ENCODE results near the gene ALDOA. TPM values are rescaled to one million over a fixed set of nuclear protein-coding genes. Genes with fewer than 3 reads are reported as not detected.
"Not testable (repeated sequence)": the region's sequence is repeated elsewhere in the genome, so short reads cannot be mapped to it uniquely, and the experiment has no call there.

Gene ALDOA
- total RNA-seq: 1,715 and 1,718 TPM in 2 replicates

- Mint-ChIP-seq H3K9me3 (no peaks in the 10 kb centered on the region), H3K4me1 (ENCODE audit: low read depth) (peaks cover 25% of the 10 kb centered on the region), H3K27ac (peak within 1 kb of the TSS; percentile 95), H3K27me3 (ENCODE audit: insufficient read depth) (peaks cover 1% of the 10 kb centered on the region), H3K4me3 (peak within 1 kb of the TSS; percentile 99), H3K36me3 (ENCODE audit: low read depth) (peaks cover 36% of the 10 kb centered on the region)
- intact Hi-C loops (cut with micrococcal nuclease): loop anchor here (1.0 to 5.0 kb wide), 13 partner anchors 10 to 593 kb away; partner anchors contain the start of genes ASPHD1, CDIPT, DCTPP1 and FBRS
- peak; percentile 95 for DNase-seq (ENCODE audit: low spot score)
Observed at GRCh38 chr16:30065102-30065942, at the start of gene ALDOA. ALDOA (plus strand) TSS chr16:30065760; CDS start chr16:30066898, 1,138 bp downstream.

DNA sequence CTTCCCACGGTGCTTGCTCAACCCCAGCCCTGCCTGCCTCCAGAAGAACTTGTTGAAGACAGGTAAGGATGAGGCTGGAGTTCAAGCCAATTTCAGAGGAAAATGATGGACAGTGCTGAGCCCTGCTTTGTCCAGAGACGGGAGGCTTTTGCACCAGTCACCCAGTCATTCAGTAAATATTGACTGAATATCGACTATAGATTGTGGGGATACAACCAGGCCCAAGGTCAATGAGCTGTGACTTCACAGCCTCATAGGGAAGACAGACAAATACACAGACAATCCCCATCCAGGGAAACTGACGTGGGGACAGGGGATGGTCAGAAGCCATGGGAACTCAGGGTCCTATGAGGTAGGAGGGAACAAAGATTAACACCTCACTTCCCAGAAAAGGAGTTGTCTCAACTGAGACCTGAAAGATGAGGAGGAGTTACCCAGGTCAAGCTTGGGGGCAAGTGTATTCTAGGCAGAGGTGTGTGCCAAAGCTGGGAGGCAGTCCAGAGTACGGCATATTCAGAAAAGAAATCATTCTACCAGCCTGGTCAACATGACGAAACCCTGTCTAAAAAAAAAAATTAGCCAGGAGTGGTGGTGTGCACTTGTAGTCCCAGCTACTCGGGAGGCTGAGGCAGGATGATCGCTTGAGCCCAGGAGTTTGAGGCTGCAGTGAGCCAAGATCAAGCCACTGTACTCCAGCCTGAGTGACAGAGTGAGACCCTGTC is 48.8 kb upstream of the ALDOA start:
- H3K36me3 Mint-ChIP-seq (ENCODE audit: low read depth): no peaks in the 10 kb centered on the region
- H3K27ac Mint-ChIP-seq: no peak overlapping the region
- no peaks in the 10 kb centered on the region for H3K9me3 Mint-ChIP-seq
- peaks cover 22% of the 10 kb centered on the region for H3K27me3 Mint-ChIP-seq (ENCODE audit: insufficient read depth)
- no peak overlapping the region for H3K4me3 Mint-ChIP-seq
- DNase-seq (ENCODE audit: low spot score): no peak
- intact Hi-C loops (cut with micrococcal nuclease): no loop called here
- peaks cover 22% of the 10 kb centered on the region for H3K4me1 Mint-ChIP-seq (ENCODE audit: low read depth)

DNA sequence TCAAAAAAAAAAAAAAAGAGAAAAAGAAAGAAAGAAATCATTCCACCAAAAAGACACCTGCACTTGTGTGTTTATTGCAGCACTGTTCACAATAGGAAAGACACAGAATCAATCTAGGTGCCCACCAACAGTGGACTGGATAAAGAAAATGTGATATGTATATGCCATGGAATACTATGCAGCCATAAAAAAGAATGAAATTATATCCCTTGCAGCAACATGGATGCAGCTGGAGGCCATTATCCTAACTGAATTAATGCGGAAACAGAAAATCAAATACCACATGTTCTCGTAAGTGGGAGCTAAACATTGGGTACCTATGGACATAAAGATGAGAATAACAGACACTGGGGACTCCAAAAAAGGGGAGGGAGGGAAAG is 48.3 kb upstream of the ALDOA start:
- DNase-seq (ENCODE audit: low spot score): no peak
- no peaks in the 10 kb centered on the region for H3K36me3 Mint-ChIP-seq (ENCODE audit: low read depth)
- H3K27me3 Mint-ChIP-seq (ENCODE audit: insufficient read depth): peaks cover 17% of the 10 kb centered on the region
- H3K4me3 Mint-ChIP-seq: no peak overlapping the region
- intact Hi-C loops (cut with micrococcal nuclease): no loop called here
- H3K9me3 Mint-ChIP-seq: no peaks in the 10 kb centered on the region
- no peak overlapping the region for H3K27ac Mint-ChIP-seq
- H3K4me1 Mint-ChIP-seq (ENCODE audit: low read depth): peaks cover 17% of the 10 kb centered on the region

DNA sequence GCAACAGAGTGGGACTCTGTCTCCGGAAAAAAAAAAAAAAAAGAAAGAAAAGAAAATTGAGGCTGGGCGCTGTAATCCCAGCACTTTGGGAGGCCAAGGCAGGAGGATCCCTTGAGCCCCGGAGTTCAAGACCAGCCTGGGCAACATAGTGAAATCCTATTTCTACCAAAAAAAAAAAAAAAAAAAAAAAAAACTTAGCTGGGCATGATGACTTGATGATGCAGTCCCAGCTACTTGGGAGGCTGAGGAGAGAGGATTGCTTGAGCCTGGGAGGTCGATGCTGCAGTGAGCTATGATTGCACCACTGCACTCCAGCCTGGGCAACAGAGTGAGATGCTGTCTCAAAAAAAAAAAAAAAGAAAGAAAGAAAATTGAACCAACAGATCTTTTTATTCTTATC is 47.6 kb upstream of the ALDOA start:
- Mint-ChIP-seq H3K27me3 (ENCODE audit: insufficient read depth) (peaks cover 12% of the 10 kb centered on the region), H3K4me1 (ENCODE audit: low read depth) (peaks cover 17% of the 10 kb centered on the region)
- H3K36me3 Mint-ChIP-seq (ENCODE audit: low read depth); DNase-seq (ENCODE audit: low spot score); H3K9me3 Mint-ChIP-seq; intact Hi-C loops (cut with micrococcal nuclease); H3K27ac Mint-ChIP-seq; H3K4me3 Mint-ChIP-seq: not testable (repeated sequence)

- Mint-ChIP-seq H3K4me1 (ENCODE audit: low read depth) (peaks cover 17% of the 10 kb centered on the region), H3K27me3 (ENCODE audit: insufficient read depth) (peaks cover 12% of the 10 kb centered on the region), H3K4me3 (no peak overlapping the region), H3K36me3 (ENCODE audit: low read depth) (no peaks in the 10 kb centered on the region), H3K9me3 (no peaks in the 10 kb centered on the region), H3K27ac (peak overlapping the region; percentile 1)
- intact Hi-C loops (cut with micrococcal nuclease): no loop called here
- DNase-seq (ENCODE audit: low spot score): no peak
Observed at GRCh38 chr16:30018731-30019158, 46.8 kb upstream of the ALDOA start.

- H3K9me3 Mint-ChIP-seq: no peaks in the 10 kb centered on the region
- peak within 1 kb of the TSS; percentile 9 for H3K4me3 Mint-ChIP-seq
- peaks cover 25% of the 10 kb centered on the region for H3K27me3 Mint-ChIP-seq (ENCODE audit: insufficient read depth)
- intact Hi-C loops (cut with micrococcal nuclease): loop anchor here (5.0 kb wide), 2 partner anchors 201 to 216 kb away; partner anchors contain the start of genes MAZ and MVP
- H3K4me1 Mint-ChIP-seq (ENCODE audit: low read depth): peaks cover 17% of the 10 kb centered on the region
- no peak within 1 kb of the TSS for H3K27ac Mint-ChIP-seq
- no peak for DNase-seq (ENCODE audit: low spot score)
- H3K36me3 Mint-ChIP-seq (ENCODE audit: low read depth): no peaks in the 10 kb centered on the region
Observed at GRCh38 chr16:30022887-30023286, 42.7 kb upstream of the ALDOA start, which contains the start of gene C16orf92. C16orf92 (plus strand) TSS chr16:30023198; CDS start chr16:30023341, 143 bp downstream.

GRCh38 chr16:30023586-30023985 is 42.0 kb upstream of the ALDOA start:
- H3K9me3 Mint-ChIP-seq: no peaks in the 10 kb centered on the region
- H3K36me3 Mint-ChIP-seq (ENCODE audit: low read depth): no peaks in the 10 kb centered on the region
- H3K4me3 Mint-ChIP-seq: no peak overlapping the region
- no peak overlapping the region for H3K27ac Mint-ChIP-seq
- intact Hi-C loops (cut with micrococcal nuclease): loop anchor here (5.0 kb wide), 2 partner anchors 201 to 216 kb away; partner anchors contain the start of genes MAZ and MVP
- peaks cover 26% of the 10 kb centered on the region for H3K27me3 Mint-ChIP-seq (ENCODE audit: insufficient read depth)
- no peak for DNase-seq (ENCODE audit: low spot score)
- peaks cover 16% of the 10 kb centered on the region for H3K4me1 Mint-ChIP-seq (ENCODE audit: low read depth)

DNA sequence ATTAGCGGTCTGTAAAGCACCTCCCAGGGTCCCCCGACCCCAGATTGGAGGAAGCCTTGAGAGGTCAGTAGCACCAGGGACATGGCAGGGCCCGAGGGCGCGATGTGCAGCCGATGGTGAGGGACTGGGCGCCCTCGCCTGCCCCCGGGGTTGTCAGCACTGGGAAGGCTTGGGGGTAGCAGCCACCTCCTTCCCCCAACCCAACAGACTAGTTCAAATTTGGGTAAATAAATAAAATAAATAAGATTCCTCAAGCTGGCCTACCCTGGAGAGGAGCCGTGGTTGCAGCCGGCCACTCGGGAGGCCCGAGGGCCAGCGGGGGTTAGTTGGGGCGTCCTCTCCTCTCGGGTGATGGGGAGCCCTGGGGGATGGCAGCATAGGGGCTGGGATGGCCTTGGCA is 41.1 kb upstream of the ALDOA start:
- H3K9me3 Mint-ChIP-seq: no peaks in the 10 kb centered on the region
- H3K27ac Mint-ChIP-seq: no peak overlapping the region
- no peaks in the 10 kb centered on the region for H3K36me3 Mint-ChIP-seq (ENCODE audit: low read depth)
- H3K4me1 Mint-ChIP-seq (ENCODE audit: low read depth): peaks cover 13% of the 10 kb centered on the region
- no peak overlapping the region for H3K4me3 Mint-ChIP-seq
- peaks cover 31% of the 10 kb centered on the region for H3K27me3 Mint-ChIP-seq (ENCODE audit: insufficient read depth)
- no peak for DNase-seq (ENCODE audit: low spot score)
- intact Hi-C loops (cut with micrococcal nuclease): loop anchor here (5.0 kb wide), 2 partner anchors 202 to 217 kb away; partner anchors contain the start of genes MAZ and MVP

DNA sequence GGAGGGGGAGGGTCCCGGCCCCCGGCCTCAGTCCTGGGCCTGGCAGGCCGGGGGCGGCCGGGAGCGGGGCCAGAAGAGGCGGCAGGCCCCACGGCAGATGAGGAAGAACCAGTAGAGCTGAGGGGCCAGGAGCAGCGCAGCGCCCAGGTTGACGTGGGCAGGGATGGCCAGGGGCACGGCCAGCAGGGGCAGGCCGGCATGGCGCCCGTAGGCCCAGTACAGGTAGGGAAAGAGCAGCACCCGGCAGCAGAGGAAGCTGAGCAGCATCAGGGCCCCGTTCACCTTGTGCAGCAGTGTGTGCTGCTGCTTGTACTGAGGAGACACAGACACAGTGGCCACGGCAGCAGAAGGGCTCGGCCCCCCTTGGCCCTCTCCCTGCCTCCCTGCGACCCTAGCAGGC is 40.4 kb upstream of the ALDOA start:
- Mint-ChIP-seq H3K9me3 (no peaks in the 10 kb centered on the region), H3K4me1 (ENCODE audit: low read depth) (peaks cover 13% of the 10 kb centered on the region), H3K4me3 (no peak overlapping the region), H3K27me3 (ENCODE audit: insufficient read depth) (peaks cover 38% of the 10 kb centered on the region), H3K27ac (no peak overlapping the region), H3K36me3 (ENCODE audit: low read depth) (no peaks in the 10 kb centered on the region)
- DNase-seq (ENCODE audit: low spot score): no peak
- intact Hi-C loops (cut with micrococcal nuclease): no loop called here

DNA sequence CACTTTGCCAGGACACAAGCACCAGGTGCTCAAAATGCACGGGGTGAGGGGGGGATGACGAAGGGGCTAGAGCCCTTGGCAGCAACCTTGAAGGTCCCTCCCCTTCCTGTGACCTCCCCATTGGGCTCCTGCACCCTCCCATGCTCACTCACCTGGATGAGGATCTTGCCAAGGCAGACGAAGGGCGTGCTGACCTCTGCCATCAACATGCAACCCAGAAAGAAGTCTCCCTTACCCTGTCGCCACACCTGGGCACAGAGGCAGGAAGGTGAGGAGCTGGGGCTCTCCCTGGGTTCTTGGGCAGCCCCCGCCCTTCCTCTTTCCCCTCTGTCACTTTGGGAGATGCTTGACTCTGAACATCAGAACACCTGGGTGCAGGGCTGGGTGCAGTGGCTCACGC is 40.0 kb upstream of the ALDOA start:
- Mint-ChIP-seq H3K4me1 (ENCODE audit: low read depth) (peaks cover 10% of the 10 kb centered on the region), H3K9me3 (no peaks in the 10 kb centered on the region), H3K36me3 (ENCODE audit: low read depth) (no peaks in the 10 kb centered on the region), H3K27ac (no peak overlapping the region), H3K4me3 (no peak overlapping the region), H3K27me3 (ENCODE audit: insufficient read depth) (peaks cover 36% of the 10 kb centered on the region)
- DNase-seq (ENCODE audit: low spot score): no peak
- intact Hi-C loops (cut with micrococcal nuclease): no loop called here

DNA sequence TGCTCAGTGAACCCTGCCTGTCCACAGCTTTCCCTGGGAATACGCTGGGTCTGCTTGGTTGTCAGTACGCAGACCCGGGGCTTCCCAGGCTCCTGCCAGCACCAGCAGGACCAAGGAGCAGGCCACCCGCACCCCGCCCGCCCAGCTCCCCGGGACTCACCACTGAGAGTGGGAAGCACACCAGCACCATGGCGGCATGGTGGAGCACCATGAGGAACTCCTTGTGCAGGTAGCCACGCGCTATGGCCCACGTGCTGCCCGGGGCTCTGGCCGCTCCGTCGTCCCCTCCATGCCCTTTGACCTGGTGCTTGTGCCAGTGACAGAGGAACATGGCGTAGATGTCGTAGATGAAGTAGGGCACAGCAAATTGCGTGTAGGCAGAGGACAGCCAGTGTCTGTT is 39.1 kb upstream of the ALDOA start:
- intact Hi-C loops (cut with micrococcal nuclease): no loop called here

DNA sequence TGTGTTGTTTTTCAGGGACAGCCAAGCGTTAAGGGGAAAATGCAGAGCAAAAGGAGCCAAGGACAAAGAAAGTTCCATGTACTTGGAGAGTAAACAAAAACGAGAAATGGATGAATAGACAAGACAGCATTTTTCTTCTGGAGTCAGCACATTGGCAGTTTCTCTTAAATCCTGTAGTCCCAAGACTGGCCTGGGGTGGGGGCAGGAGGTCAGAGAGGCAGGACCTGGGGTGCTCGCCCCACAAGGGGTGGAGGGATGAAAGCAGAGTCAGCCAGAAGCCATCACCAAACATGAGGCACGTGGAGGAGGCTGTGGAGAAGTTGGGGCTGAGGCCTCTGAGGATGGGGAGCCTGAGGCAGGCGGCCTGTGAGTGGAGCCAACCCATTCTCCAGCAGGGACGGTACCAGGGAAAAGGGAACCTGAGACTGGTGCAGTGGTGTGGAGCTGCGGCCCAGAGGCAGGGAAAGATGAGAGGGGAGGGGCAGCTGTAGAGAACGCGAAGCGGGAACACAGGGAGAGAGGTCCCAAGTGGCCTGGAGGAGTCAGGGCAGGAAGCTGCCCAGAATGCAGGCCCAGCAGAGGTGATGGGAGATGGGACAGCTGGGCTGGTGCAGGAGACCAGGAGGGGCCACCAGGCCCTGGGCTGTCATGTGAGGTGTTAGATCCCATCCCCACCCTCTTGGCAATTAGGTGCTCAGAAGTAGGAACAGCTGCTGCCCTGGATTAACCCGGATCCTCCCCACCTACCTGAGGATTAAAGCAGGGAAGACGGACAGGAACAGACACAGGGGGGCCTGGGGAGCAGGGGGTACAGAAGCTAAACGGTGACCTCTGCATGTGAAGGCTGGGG is 37.7 kb upstream of the ALDOA start:
- no peaks in the 10 kb centered on the region for H3K9me3 Mint-ChIP-seq
- intact Hi-C loops (cut with micrococcal nuclease): no loop called here
- no peak for DNase-seq (ENCODE audit: low spot score)
- peaks cover 39% of the 10 kb centered on the region for H3K27me3 Mint-ChIP-seq (ENCODE audit: insufficient read depth)
- H3K4me3 Mint-ChIP-seq: no peak overlapping the region
- peaks cover 7% of the 10 kb centered on the region for H3K4me1 Mint-ChIP-seq (ENCODE audit: low read depth)
- H3K27ac Mint-ChIP-seq: no peak overlapping the region
- no peaks in the 10 kb centered on the region for H3K36me3 Mint-ChIP-seq (ENCODE audit: low read depth)

More for the DNA sequence above, 39.1 kb upstream of the ALDOA start:
- no peak for DNase-seq (ENCODE audit: low spot score)
- Mint-ChIP-seq H3K9me3 (no peaks in the 10 kb centered on the region), H3K27me3 (ENCODE audit: insufficient read depth) (peaks cover 32% of the 10 kb centered on the region), H3K27ac (no peak overlapping the region), H3K36me3 (ENCODE audit: low read depth) (no peaks in the 10 kb centered on the region), H3K4me1 (ENCODE audit: low read depth) (peaks cover under 1% of the 10 kb centered on the region), H3K4me3 (no peak overlapping the region)

Measured in activated T-helper 1 cell treated with anti-CD3 and anti-CD28 coated beads, Interleukin-12 subunit alpha, Interleukin-12 subunit beta, Interleukin-2, Interleukin-4 antibody, amounts not matched to agents 30 ng/mL and 10 ng/mL and 1 ng/mL, durations not matched to agents 14 hours and 24 hours and 36 hours (primary cell).